Ecto neural progenitor cell (in vitro differentiated cells): Measurements from ENCODE around the gene TOM1.

Source experiments
- DNase-seq: peaks from one replicate; pipeline ENCODE4 v3.0.0-alpha.2; 2018; ENCODE audit warnings: low spot score

TOM1 gene

DNA sequence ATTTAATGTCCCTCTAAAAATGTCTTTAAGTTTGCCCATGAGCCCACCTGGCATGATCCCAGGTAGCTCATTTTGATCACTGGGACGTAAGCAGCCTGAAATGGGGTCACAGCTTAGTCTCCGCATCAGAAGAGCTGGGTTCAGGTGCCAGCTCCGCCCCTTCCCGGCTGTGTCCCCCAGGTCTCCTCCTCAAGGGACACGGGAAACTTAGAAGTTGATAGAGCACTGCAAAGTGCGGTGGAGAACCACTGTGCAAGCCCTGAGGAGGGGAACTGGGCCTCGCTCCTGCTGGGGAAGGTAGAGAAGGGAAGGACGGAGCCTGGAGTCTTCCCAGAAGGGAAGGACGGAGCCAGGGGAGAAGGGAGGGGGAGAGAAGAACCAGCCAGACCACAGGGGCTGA, 7.7 kb downstream of the TOM1 start:
- DNase-seq, result no peak

DNA sequence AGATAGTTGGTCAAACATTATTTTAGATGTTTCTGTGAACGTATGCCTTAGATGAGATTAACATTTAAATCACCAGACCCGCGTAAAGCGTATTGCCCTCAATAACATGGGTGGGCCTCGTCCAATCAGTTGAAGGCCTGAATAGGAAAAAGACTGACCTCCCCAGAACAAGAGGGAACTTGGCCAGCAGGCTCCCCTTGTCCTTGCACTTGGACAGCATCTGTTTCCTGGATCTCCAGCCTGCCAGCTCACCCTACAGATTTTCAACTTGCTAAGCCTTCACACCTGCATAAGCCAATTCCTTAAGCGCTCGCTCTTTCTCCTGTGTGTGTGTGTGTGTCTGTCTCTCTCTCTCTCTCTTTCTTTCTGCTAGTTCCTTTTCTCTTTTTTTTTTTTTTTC, 8.2 kb downstream of the TOM1 start:
- DNase-seq, result no peak

GRCh38 chr22:35308480-35309021, 8.9 kb downstream of the TOM1 start:
- DNase-seq, result no peak

GRCh38 chr22:35310556-35311550, 11.2 kb downstream of the TOM1 start:
- DNase-seq, result no peak

DNA sequence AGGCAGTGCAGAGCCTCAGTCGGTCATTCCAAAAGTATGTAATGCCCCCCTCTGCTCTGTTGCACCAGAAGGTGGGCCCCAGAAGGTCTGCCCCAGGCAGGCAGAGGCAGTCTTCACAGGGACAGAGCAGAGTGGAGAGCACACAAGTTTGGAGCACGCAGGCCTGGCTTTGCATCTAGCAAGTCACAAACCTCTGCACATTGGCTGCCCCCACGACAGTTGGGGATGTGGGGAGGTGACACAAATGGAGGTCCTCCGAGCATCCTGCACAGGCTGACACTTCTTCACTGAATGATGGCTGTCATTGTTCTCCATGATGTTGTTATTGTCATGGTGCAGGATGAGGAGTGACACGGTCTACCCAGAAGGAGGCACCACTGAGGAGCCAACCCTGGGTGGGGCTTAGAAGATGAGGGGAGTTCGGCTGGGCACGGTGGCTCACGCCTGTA, 11.9 kb downstream of the TOM1 start:
- no peak for DNase-seq

DNA sequence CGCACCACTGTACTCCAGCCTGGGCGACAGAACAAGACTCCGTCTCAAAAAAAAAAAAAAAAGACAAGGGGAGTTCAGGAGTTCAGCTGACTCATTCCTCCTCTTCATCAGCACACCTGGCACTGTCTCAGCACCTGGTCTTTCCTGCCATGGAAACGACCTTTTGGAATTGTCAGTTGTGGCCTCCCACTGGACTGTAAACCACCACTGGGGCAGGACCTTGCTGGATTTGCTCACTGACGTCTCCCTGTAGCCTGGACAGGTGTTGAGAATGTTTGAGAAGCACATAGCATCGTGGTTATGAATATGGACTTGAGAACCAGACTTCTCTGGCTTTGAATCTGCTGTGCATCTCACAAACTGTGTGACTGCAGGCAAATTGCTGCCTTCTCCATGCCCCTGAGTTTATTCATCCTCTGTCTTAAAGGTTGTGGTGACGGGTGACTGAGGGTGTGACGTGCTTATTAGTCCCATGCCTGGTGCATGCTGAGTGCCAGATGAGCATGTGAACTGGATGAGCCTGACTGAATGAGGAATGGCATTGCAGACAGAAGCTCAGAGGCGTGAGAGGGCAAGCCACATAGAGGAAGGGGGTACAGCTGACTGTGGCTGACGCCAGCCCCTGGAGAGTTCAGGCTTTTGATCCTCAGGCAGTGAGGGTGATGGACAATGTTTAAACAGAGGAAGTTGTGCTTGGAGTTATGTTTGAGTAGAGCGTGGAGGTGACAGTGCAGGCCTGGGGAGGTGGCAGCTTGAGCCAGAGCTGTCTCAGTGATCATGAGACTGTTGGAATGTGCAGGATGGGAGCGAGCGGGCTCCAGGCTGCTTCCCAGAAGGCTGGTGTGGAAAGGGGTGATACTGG, 12.7 kb downstream of the TOM1 start:
- no peak for DNase-seq

GRCh38 chr22:35313311-35314121, 13.8 kb downstream of the TOM1 start:
- no peak for DNase-seq

- no peak for DNase-seq
Measured at GRCh38 chr22:35314161-35314942, 14.7 kb downstream of the TOM1 start.

- DNase-seq, result no peak
Measured at GRCh38 chr22:35315141-35315854, 15.6 kb downstream of the TOM1 start.

DNA sequence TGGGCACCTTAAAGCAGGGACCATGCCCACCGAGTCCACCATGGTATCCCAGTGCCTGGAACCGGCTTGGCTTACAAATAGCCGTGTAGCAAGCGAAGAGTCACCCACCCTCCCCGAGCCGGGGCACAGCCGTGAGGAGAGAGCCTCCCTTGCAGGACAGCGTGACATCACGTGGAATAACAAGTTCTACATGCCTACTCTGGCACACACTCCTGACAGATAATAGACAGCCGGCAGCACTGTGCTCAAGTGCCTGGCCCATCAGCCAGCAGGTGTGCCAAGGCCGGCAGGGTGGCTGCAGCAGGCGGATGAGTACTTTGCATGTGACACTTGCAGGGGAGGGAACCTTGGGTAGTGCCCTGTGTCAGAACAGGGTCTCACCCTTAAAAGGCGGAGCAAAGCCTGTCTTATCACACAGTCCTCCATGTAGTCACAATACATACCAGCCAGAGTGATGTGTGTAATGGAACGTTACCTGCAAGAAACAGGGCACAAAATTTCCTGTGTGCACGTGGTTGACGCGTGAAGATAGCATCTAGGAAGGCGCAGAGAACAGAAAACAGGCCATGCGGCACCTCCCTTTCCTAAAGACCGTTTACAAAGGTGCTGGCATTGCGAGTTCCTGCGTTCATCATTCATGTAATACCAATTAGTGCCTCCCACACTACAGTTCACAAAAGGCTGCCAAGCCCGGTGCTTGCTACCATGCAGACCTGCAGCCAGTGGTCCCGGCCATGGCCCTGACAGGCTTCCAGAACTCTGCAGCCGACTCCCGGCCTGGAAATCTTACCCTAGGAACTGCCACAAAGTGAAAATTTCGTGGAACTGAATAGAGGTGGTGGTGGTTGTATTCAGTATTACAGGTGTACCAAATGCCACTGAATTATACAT, 16.4 kb downstream of the TOM1 start:
- DNase-seq, result no peak

DNA sequence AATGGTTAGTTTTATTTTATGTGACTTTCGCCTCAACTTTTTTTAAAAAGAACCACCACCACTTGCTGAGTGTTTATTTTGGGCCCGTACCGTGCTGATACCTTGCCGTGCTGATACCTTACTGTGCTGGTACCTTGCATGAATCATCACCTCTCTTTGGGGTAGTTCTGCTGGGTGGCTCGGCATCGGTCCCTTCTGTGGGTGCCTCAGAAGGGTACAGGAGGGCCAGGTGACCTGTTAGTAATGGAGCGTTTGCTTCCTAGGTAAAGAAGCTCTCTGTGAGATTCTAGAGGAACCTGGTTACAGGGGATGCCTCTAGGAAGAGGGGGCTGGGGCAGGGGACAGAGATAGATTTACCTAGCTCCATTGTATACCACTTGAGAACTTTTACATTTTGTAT, 17.1 kb downstream of the TOM1 start:
- DNase-seq, result no peak

GRCh38 chr22:35317680-35318290, 18.1 kb downstream of the TOM1 start:
- no peak for DNase-seq

DNA sequence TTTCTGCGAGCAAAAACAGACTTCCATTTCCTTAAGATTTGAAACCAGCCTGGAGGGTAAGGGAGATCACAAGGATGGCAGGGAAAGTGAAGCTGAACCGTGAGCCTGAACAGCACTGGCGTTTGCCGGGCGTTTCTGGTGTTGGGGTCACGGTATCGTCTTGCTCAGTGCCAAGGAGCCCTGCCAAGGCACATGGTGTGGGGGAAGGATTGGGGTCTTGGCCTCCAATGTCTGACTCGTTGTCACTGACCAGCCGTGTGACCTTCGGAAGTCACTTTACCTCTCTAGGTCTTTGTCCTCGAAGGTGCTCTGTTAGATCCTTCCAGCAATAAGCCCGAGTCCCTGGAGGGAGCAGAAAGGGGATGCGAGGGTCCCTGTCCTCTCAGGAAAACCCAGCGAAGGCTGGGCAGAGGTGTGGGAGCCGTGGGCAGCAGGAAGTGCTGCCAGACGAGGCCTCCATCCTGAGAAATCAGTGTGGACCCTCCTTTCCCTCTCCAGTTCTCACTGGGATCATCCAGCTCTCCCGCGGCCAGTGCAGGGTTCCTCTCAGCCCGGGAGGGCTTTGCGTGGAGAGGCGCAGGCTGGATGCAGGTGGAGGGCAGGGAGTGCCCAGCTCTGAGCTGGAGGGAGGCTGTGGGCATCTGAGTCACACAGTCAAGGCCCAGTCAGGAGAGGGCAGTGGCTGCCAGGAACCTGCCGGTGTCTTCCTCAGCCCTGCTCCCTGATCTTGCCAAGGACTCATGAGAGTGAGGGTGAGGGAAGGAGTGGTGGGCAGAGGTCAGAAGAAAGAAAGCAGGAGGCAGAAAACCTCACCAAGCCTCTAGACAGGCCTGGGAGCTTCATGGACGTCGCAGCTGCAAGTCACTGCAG, 18.9 kb downstream of the TOM1 start:
- no peak for DNase-seq

DNA sequence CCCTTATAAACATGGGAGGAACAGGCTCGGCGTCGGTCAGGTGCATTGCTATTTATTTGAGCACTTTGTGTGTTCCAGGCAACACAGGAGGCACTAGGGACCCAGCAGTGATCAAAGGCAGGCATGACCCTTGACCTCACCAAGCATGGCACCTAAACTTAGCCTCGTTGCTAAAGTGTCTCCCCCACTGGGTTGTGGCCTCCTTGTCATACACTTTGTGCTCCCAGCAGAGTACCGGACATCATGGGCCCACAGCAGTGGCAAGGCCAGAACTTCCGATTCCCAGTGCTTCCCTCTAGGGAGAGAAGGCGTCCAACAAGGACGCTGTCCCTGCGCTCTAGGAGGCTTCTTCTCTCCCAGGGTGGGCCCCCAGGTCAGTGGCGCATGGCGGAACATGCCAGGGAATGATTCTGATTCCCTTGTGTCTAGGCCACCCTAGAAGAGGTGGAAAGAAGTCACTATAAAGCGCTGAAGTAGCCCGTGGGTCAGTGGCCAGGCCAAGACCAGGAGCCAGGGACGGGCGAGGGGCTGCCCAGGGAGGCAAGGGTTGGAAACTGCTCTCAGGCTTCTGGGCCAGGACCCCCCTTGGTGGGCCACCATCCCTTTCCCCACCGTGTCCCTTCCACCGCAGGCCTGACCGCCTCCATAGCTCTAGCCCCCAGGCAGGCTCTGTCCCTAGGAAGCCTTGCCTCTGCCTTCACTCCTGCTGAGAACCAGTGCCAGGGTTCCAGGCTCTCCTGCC, 19.7 kb downstream of the TOM1 start:
- DNase-seq, result no peak

GRCh38 chr22:35322126-35322525, 22.4 kb downstream of the TOM1 start:
- DNase-seq, result no peak

GRCh38 chr22:35322893-35323292, 23.2 kb downstream of the TOM1 start:
- no peak for DNase-seq

GRCh38 chr22:35323305-35323704, 23.6 kb downstream of the TOM1 start:
- DNase-seq, result no peak
